ENCODE measurements around the gene POMT2.

POMT2 gene

DNA sequence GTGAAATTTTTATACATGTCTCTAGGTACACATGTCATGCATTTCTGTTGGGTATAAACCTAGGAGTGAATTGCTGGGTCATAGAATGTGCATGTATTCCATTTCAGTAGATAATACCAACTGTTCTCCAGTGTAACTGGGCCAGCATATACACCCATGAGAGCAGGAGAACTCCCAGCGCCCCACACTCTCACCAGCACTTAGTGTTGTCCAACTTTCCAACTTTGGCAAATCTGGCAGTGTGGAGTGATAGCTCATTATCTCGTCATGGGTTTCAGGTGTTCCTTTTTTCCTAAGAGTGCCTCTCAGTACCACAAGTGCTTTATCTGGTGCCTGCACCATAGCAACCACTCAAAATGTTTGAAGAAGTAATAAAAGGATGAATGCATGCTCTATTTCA, 89.8 kb downstream of the POMT2 start:
- Histone ChIP-seq H3K4me1 (ENCODE audit: control insufficient read depth, low read depth, low read length) (no peaks in the 10 kb centered on the region), H3K9ac (ENCODE audit: low read length) (no peak overlapping the region), H3K27me3 (ENCODE audit: control insufficient read depth, insufficient read depth, low read length) (no peaks in the 10 kb centered on the region), H3K4me3 (ENCODE audit: low read length) (no peak overlapping the region), H3K9me3 (ENCODE audit: control insufficient read depth, low read depth, low read length) (no peaks in the 10 kb centered on the region), H3K36me3 (ENCODE audit: control insufficient read depth, low read depth, low read length) (no peaks in the 10 kb centered on the region), H3K27ac (ENCODE audit: low read length) (no peak overlapping the region)

- Histone ChIP-seq H3K9ac (ENCODE audit: low read length) (no peak overlapping the region), H3K9me3 (ENCODE audit: control insufficient read depth, low read depth, low read length) (no peaks in the 10 kb centered on the region), H3K4me1 (ENCODE audit: control insufficient read depth, low read depth, low read length) (peaks cover 14% of the 10 kb centered on the region), H3K4me3 (ENCODE audit: low read length) (no peak overlapping the region), H3K27ac (ENCODE audit: low read length) (no peak overlapping the region), H3K36me3 (ENCODE audit: control insufficient read depth, low read depth, low read length) (no peaks in the 10 kb centered on the region), H3K27me3 (ENCODE audit: control insufficient read depth, insufficient read depth, low read length) (no peaks in the 10 kb centered on the region)
Observed at GRCh38 chr14:77228056-77228455, 92.6 kb downstream of the POMT2 start.

DNA sequence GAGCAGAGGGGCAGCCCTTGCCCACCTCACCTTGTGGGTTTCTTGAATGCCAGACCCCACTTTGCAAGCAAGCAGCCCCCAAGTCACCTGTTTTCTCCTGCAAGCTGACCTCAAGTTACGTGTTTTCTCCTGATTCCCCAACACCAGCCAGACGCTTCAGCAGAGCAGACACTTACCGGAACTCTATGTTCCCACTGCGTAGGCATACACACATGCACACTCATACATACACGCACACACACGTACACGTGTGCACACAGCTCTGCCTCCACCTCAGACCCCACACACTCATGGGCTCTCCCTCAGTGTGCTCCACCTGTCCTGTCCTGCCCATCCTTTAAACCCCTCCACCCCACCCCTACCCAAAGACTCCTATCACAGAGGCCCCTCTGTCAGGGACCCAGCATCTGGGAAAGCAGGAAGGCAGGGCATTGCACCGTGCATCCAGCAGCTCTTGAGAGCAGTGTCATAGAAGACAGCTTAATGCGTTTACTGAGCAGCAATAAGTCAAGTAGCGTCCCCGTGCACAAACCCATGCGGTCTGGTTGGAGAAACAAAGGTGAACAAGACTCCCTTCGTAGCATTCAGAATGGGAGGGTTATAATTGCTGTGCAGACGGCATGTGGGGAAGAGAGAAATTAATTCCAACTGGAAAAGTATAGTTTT, 94.7 kb downstream of the POMT2 start:
- no peak overlapping the region for H3K9ac ChIP-seq (ENCODE audit: low read length)
- H3K4me3 ChIP-seq (ENCODE audit: low read length), result no peak overlapping the region
- H3K27me3 ChIP-seq (ENCODE audit: control insufficient read depth, insufficient read depth, low read length), result no peaks in the 10 kb centered on the region

GRCh38 chr14:77225254-77225653, 95.4 kb downstream of the POMT2 start:
- H3K27ac ChIP-seq (ENCODE audit: low read length), result no peak overlapping the region
- no peak overlapping the region for H3K4me3 ChIP-seq (ENCODE audit: low read length)
- H3K36me3 ChIP-seq (ENCODE audit: control insufficient read depth, low read depth, low read length), result no peaks in the 10 kb centered on the region
- H3K27me3 ChIP-seq (ENCODE audit: control insufficient read depth, insufficient read depth, low read length), result no peaks in the 10 kb centered on the region
- peaks cover 28% of the 10 kb centered on the region for H3K4me1 ChIP-seq (ENCODE audit: control insufficient read depth, low read depth, low read length)
- no peaks in the 10 kb centered on the region for H3K9me3 ChIP-seq (ENCODE audit: control insufficient read depth, low read depth, low read length)
- no peak overlapping the region for H3K9ac ChIP-seq (ENCODE audit: low read length)

More for the DNA sequence above, 94.7 kb downstream of the POMT2 start:
- Histone ChIP-seq H3K36me3 (ENCODE audit: control insufficient read depth, low read depth, low read length) (no peaks in the 10 kb centered on the region), H3K9me3 (ENCODE audit: control insufficient read depth, low read depth, low read length) (no peaks in the 10 kb centered on the region), H3K27ac (ENCODE audit: low read length) (no peak overlapping the region), H3K4me1 (ENCODE audit: control insufficient read depth, low read depth, low read length) (peaks cover 28% of the 10 kb centered on the region)
